H1 (cell line): Measurements from ENCODE around the gene DMPK. TPM values are rescaled to one million over a fixed set of nuclear protein-coding genes. Genes with fewer than 3 reads are reported as not detected.
A peak's percentile ranks its signal among the peaks of the same experiment; 100 is the strongest.

Experiments
- ATF2 ChIP-seq: IDR thresholded peaks from 2 replicates; pipeline ENCODE4 v1.6.1; 2012; ENCODE audit warnings: low read length, inconsistent platforms
- CBX8 ChIP-seq: fragments of 300-800, 300-1000 bp; sonication (generic); IDR thresholded peaks from 2 replicates; pipeline ENCODE4 v1.7.1; 2016; ENCODE audit warnings: low read depth, low read length, borderline replicate concordance
- CHD2 ChIP-seq: IDR thresholded peaks from 2 replicates; pipeline ENCODE4 v1.6.1; 2012; ENCODE audit warnings: low read length, improper control_type of control experiment
- CTBP2 ChIP-seq: IDR thresholded peaks from 2 replicates; pipeline ENCODE4 v1.7.0; 2011; ENCODE audit warnings: borderline replicate concordance, mild to moderate bottlenecking, moderate library complexity, mixed read lengths, low read length; ENCODE audit not compliant: insufficient read depth, insufficient read length
- EGR1 ChIP-seq: IDR thresholded peaks from 2 replicates; pipeline ENCODE4 v1.6.1; 2011; ENCODE audit warnings: low read depth, low read length, borderline replicate concordance
- HDAC6 ChIP-seq: IDR thresholded peaks from one replicate; pipeline ENCODE4 v1.7.1; 2012; ENCODE audit warnings: low read depth, mild to moderate bottlenecking, inconsistent platforms, low read length, moderate library complexity
- KDM1A ChIP-seq: fragments of 200-600, 300-600 bp; sonication (generic); IDR thresholded peaks from 2 replicates; pipeline ENCODE4 v1.7.1; 2016; ENCODE audit warnings: mild to moderate bottlenecking, low read length, borderline replicate concordance
- POLR2A ChIP-seq, 2 experiments: IDR thresholded peaks; 1 replicate in 1 of 2; 2 replicates in 1 of 2; pipeline ENCODE4 v1.6.1; 2011; ENCODE audit warnings: low read depth in 2 of 2, low read length in 2 of 2, mild to moderate bottlenecking in 2 of 2; ENCODE audit errors: control extremely low read depth in 1 of 2
- POU5F1 ChIP-seq: IDR thresholded peaks from 2 replicates; pipeline ENCODE4 v1.6.1; 2011; ENCODE audit warnings: low read depth, mild to moderate bottlenecking, low read length, moderate library complexity
- RBBP5 ChIP-seq: IDR thresholded peaks from 2 replicates; pipeline ENCODE4 v1.7.1; 2012; ENCODE audit warnings: low read depth, mild to moderate bottlenecking, inconsistent platforms, low read length, moderate library complexity, borderline replicate concordance
- RXRA ChIP-seq: IDR thresholded peaks from 2 replicates; pipeline ENCODE4 v1.6.1; 2011; ENCODE audit warnings: low read depth, mild to moderate bottlenecking, low read length, moderate library complexity; ENCODE audit not compliant: insufficient read depth
- SAP30 ChIP-seq: fragments of 300-600 bp; sonication (generic); IDR thresholded peaks from 2 replicates; pipeline ENCODE4 v1.7.1; 2012; ENCODE audit warnings: low read length, moderate library complexity, mild to moderate bottlenecking, inconsistent platforms; ENCODE audit not compliant: insufficient read depth, insufficient replicate concordance
- SIN3A ChIP-seq, 2 experiments: IDR thresholded peaks in 1 of 2; conservative IDR thresholded peaks in 1 of 2; 2 replicates each; pipeline ENCODE4 v1.6.1; 2011 to 2012; ENCODE audit warnings: low read length in 2 of 2, improper control_type of control experiment in 1 of 2, low read depth in 1 of 2, mild to moderate bottlenecking in 1 of 2
- SP2 ChIP-seq: IDR thresholded peaks from 2 replicates; pipeline ENCODE4 v1.6.1; 2012; ENCODE audit warnings: mild to moderate bottlenecking, low read length, inconsistent platforms
- SRF ChIP-seq: IDR thresholded peaks from 2 replicates; pipeline ENCODE4 v1.6.1; 2011; ENCODE audit warnings: mild to moderate bottlenecking, low read depth, low read length, moderate library complexity
- SUZ12 ChIP-seq: fragments of 200-600 bp; sonication (generic); IDR thresholded peaks from 2 replicates; pipeline ENCODE4 v1.6.1; 2012; ENCODE audit warnings: mild to moderate bottlenecking, inconsistent platforms, low read length, moderate library complexity, mixed read lengths
- TAF1 ChIP-seq: IDR thresholded peaks from 2 replicates; pipeline ENCODE4 v1.6.1; 2011; ENCODE audit warnings: mild to moderate bottlenecking, low read depth, low read length
- TCF12 ChIP-seq: IDR thresholded peaks from 2 replicates; pipeline ENCODE4 v1.6.1; 2011; ENCODE audit warnings: low read depth, mild to moderate bottlenecking, low read length
- USF2 ChIP-seq: IDR thresholded peaks from 2 replicates; pipeline ENCODE4 v1.6.1; 2011; ENCODE audit warnings: low read length, improper control_type of control experiment
- YY1 ChIP-seq: IDR thresholded peaks from 2 replicates; pipeline ENCODE4 v1.6.1; 2011; ENCODE audit warnings: low read depth, mild to moderate bottlenecking, low read length
- ZNF274 ChIP-seq: IDR thresholded peaks from 2 replicates; pipeline ENCODE4 v1.7.0; 2012; ENCODE audit warnings: low read length, borderline replicate concordance; ENCODE audit errors: extremely low read depth
- polyA plus RNA-seq, 7 experiments: library from polyadenylated mRNA; depleted of rRNA in 3 of 7; stranded (reverse) in 5 of 7; unstranded in 2 of 7; fragments of >200 nt in 5 of 7; fragments of 200-250 nt in 2 of 7; gene quantifications; 1 replicate in 5 of 7; 2 replicates in 1 of 7; 4 replicates in 1 of 7; pipeline versions ENCODE4 v1.2.1 to v1.2.3, GENCODE V29; 2011 to 2013; ENCODE audit warnings: missing spikeins in 2 of 7, mixed read lengths in 2 of 7
- total RNA-seq: library from RNA; stranded (reverse); fragmentation: NEBNext Ultra II Directional; extraction: Animal tissue kit (Norgen Biotek cat#: 25700); gene quantifications from 2 replicates; pipeline ENCODE4 v1.2.1, GENCODE V29; 2021

DMPK gene
- total and polyA plus RNA-seq, 2 of the 8 experiments (the other 6 are each of a cell fraction or from before 2014, with no cell fraction given) = 13.7 to 27.4 TPM

DNA sequence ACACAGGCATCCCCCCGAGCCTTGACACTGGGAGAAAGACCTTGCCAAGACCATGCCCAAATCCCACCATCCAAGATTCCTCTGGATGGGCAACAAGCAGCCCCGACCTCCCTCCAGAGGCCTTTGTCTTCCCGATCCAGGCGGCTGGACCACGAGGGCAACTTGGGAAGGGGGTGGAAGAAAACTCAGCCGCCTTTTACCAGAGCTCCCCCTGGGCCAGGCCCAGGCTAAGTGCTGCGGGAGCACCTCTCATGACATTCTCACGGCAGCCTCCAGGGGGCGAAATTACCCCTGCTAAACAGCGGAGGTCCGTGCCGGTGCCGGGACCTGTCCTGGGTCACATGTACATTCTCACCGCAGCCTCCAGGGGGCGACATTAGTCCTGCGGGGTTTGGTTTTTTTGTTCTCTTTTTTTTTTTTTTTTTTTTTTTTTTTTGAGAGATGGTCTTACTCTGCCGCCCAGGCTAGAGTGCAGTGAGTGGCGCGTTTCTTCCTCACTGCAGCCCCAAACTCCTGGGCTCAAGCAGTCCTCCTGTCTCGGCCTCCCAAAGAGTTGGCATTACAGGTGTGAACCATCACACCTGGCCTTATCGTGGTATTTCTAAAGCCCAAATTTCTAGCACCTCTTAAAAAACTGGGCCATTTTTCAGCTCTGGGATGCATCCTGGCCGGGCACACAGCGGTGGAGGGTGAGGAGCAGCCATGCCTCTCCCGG, 34.9 kb upstream of the DMPK start (continued):
- TF ChIP-seq ATF2 (no peak), SUZ12 (no peak), CTBP2 (no peak), POU5F1 (no peak), SIN3A (conservative IDR thresholded peaks at IDR 0.05 in 1 of 2, IDR thresholded peaks at IDR 0.05 in 1 of 2; ENCODE audit: low read depth in 1 of 2, low read length in 2 of 2) (peak; percentile 71 to 92; a peak in 2 of 4 replicates), KDM1A (no peak), CBX8 (no peak), ZNF274 (no peak), POLR2A (IDR thresholded peaks at IDR 0.05; ENCODE audit: control extremely low read depth in 1 of 2, low read depth in 2 of 2, low read length in 2 of 2) (peak; percentile 68 to 71; a peak in 2 of 3 replicates), TCF12 (0 out of 2 replicates have a peak, but pooled peaks have one; percentile 27), RBBP5 (0 out of 2 replicates have a peak, but pooled peaks have one; percentile 10), SRF (peak; percentile 12; the same call in 1 of the 2 replicates), SP2 (no peak), HDAC6 (no peak), RXRA (0 out of 2 replicates have a peak, but pooled peaks have one; percentile 35), EGR1 (no peak), SAP30 (no peak), CHD2 (peak; percentile 53; the same call in 1 of the 2 replicates), USF2 (peak; percentile 81), TAF1 (peak; percentile 61), YY1 (0 out of 2 replicates have a peak, but pooled peaks have one; percentile 13)
